Smooth muscle cell (in vitro differentiated cells): ENCODE data around the gene C1orf174. TPM values are rescaled to one million over a fixed set of nuclear protein-coding genes. Genes with fewer than 3 reads are reported as not detected.

Source experiments
- DNase-seq: peaks from one replicate; lab custom pipeline; 2025; ENCODE audit not compliant: unreplicated experiment; lab: John Stamatoyannopoulos, UW
- H2AFZ ChIP-seq: fragments of 200-600 bp; sonication (generic); 2 replicates; pipeline ENCODE4 v1.6.0; 2016; ENCODE audit warnings: antibody characterized with exemption, low read depth, mild to moderate bottlenecking
- H3F3A ChIP-seq: fragments of 200-600 bp; sonication (generic); 2 replicates; pipeline ENCODE4 v1.6.0; 2017; ENCODE audit warnings: antibody characterized with exemption, low read depth
- H3K27ac ChIP-seq: fragments of 200-600 bp; sonication (generic); 2 replicates; pipeline ENCODE4 v1.5.1; 2016; ENCODE audit warnings: low read depth, mild to moderate bottlenecking
- H3K27me3 ChIP-seq: fragments of 200-600 bp; sonication (generic); 2 replicates; pipeline ENCODE4 v1.6.1; 2016; ENCODE audit warnings: low read depth, mild to moderate bottlenecking
- H3K36me3 ChIP-seq: fragments of 200-600 bp; sonication (generic); 2 replicates; pipeline ENCODE4 v1.5.1; 2016; ENCODE audit warnings: low read depth
- H3K4me1 ChIP-seq: fragments of 200-600 bp; sonication (generic); 2 replicates; pipeline ENCODE4 v1.5.1; 2016; ENCODE audit warnings: low read depth
- H3K4me2 ChIP-seq: fragments of 200-600 bp; sonication (generic); 2 replicates; pipeline ENCODE4 v1.6.0; 2016; ENCODE audit warnings: mild to moderate bottlenecking
- H3K4me3 ChIP-seq: fragments of 200-600 bp; sonication (generic); 2 replicates; pipeline ENCODE4 v1.5.1; 2016; ENCODE audit warnings: mild to moderate bottlenecking
- H3K79me2 ChIP-seq: fragments of 200-600 bp; sonication (generic); 2 replicates; pipeline ENCODE4 v1.6.0; 2016; ENCODE audit warnings: low read depth, mild to moderate bottlenecking
- H3K9ac ChIP-seq: fragments of 200-600 bp; sonication (generic); 2 replicates; pipeline ENCODE4 v1.6.0; 2016; ENCODE audit warnings: low read depth
- H3K9me3 ChIP-seq: fragments of 200-600 bp; sonication (generic); replicated peaks from 2 replicates; pipeline ENCODE4 v1.5.1; 2016; ENCODE audit warnings: low read depth
- H4K20me1 ChIP-seq: fragments of 200-600 bp; sonication (generic); 2 replicates; pipeline ENCODE4 v1.6.0; 2016; ENCODE audit warnings: low read depth
- CTCF ChIP-seq: fragments of 200-600 bp; sonication (generic); IDR thresholded peaks from 2 replicates; pipeline ENCODE4 v1.5.1; 2017; ENCODE audit warnings: borderline replicate concordance, mild to moderate bottlenecking, antibody characterized with exemption; ENCODE audit not compliant: insufficient read depth, poor library complexity, severe bottlenecking
- WGBS: methylation state at CpG from one replicate; pipeline ENCODE4 v1.1.7; 2016; ENCODE audit warnings: low lambda C conversion rate; 5-methylcytosine and 5-hydroxymethylcytosine counted together
- polyA plus RNA-seq: library from polyadenylated mRNA; unstranded; fragments of >200 nt; fragmentation: Nextera tagmentation; extraction: Ambion mirVana; gene quantifications from 2 replicates; pipeline ENCODE4 v1.2.1, GENCODE V29; 2016
- total RNA-seq: library from RNA; depleted of rRNA; stranded (reverse); fragments of >200 nt; gene quantifications from 2 replicates; pipeline ENCODE4 v1.2.3, GENCODE V29; 2014

The C1orf174 gene
- total and polyA plus RNA-seq, 2 experiments from 2014 or later, result 26.0 to 32.5 TPM

- Histone ChIP-seq H3K36me3 (no peaks in the 10 kb centered on the region), H4K20me1 (peaks cover 15% of the 10 kb centered on the region), H3K4me3 (no peak overlapping the region), H3K4me1 (peaks cover 6% of the 10 kb centered on the region), H3K27ac (no peak overlapping the region), H3K27me3 (no peaks in the 10 kb centered on the region), H3K79me2 (peaks cover 29% of the 10 kb centered on the region), H3K9ac (no peak overlapping the region), H3K9me3 (no peaks in the 10 kb centered on the region), H3F3A (no peaks in the 10 kb centered on the region), H3K4me2 (no peak overlapping the region), H2AFZ (no peak overlapping the region)
- WGBS, result 97% methylated on average over 15 of the region's 15 CpGs
- no peak for DNase-seq
- no peak for TF ChIP-seq CTCF
Measured at GRCh38 chr1:3902111-3902511, 2.0 kb upstream of the C1orf174 start.

DNA sequence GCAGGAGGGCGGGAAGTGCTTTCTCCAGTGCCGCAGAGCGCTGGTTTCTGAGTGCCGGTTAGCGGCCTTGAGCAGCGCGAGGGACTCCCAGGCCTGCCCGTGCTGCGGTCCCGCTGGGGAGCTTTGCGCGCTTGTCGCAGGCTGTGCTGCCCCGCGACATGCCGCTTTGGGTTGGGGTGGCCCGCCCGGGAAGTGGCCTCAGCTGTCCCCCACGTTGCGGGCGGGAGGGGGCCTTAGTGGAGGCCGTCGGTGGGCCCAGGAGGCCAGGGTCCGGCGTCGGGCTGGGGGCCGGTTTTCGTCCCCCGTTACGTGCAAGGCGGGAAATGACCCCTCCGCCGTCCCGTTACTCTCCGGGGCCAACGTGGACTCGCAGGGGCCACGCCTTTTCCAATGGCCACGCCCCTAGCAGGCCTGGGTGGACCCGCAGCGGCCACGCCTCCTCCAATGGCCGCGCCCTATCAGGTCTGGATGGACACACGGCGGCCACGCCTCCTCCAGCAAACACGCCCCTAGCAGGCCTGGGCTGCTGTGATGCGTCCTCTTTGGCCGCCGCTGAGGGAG is 977 bp upstream of the C1orf174 start:
- peaks cover 40% of the 10 kb centered on the region for H3K79me2 ChIP-seq
- DNase-seq, result peak; percentile 85
- peak overlapping the region; percentile 93 for H2AFZ ChIP-seq
- H3K9ac ChIP-seq, result peak overlapping the region; percentile 50
- H3K4me2 ChIP-seq, result peak overlapping the region; percentile 90
- no peaks in the 10 kb centered on the region for H3F3A ChIP-seq
- H3K27me3 ChIP-seq, result no peaks in the 10 kb centered on the region
- H3K27ac ChIP-seq, result peak overlapping the region; percentile 74
- no peaks in the 10 kb centered on the region for H3K36me3 ChIP-seq
- H3K9me3 ChIP-seq, result no peaks in the 10 kb centered on the region
- H3K4me1 ChIP-seq, result peaks cover 6% of the 10 kb centered on the region
- TF ChIP-seq CTCF, result no peak
- H4K20me1 ChIP-seq, result peaks cover 26% of the 10 kb centered on the region
- under 1% methylated on average over 42 of the region's 51 CpGs for WGBS
- peak overlapping the region; percentile 80 for H3K4me3 ChIP-seq

- Histone ChIP-seq H3K27me3 (no peaks in the 10 kb centered on the region), H3K4me1 (peaks cover 6% of the 10 kb centered on the region), H3F3A (no peaks in the 10 kb centered on the region), H4K20me1 (peaks cover 39% of the 10 kb centered on the region), H3K36me3 (no peaks in the 10 kb centered on the region), H3K4me3 (peak overlapping the region; percentile 80), H3K4me2 (peak overlapping the region; percentile 90), H3K27ac (peak overlapping the region; percentile 74), H3K79me2 (peaks cover 51% of the 10 kb centered on the region), H3K9ac (peak overlapping the region; percentile 92), H2AFZ (peak overlapping the region; percentile 93), H3K9me3 (no peaks in the 10 kb centered on the region)
- under 1% methylated on average over 23 of the region's 26 CpGs for WGBS
- TF ChIP-seq CTCF, result peak; percentile 16
- DNase-seq, result no peak
Measured at GRCh38 chr1:3899754-3900149, 320 bp downstream of the C1orf174 start.
